Cardiac atrium fibroblast (primary cell): ENCODE results near the gene NANOS2. TPM values are rescaled to one million over a fixed set of nuclear protein-coding genes. Genes with fewer than 3 reads are reported as not detected.

Experiments
- total RNA-seq: library from RNA; depleted of rRNA; stranded (reverse); fragments of >200 nt; gene quantifications from 2 replicates; pipeline ENCODE4 v1.2.3, GENCODE V29; 2015

The NANOS2 gene
- total RNA-seq: not detected in 2 replicates

DNA sequence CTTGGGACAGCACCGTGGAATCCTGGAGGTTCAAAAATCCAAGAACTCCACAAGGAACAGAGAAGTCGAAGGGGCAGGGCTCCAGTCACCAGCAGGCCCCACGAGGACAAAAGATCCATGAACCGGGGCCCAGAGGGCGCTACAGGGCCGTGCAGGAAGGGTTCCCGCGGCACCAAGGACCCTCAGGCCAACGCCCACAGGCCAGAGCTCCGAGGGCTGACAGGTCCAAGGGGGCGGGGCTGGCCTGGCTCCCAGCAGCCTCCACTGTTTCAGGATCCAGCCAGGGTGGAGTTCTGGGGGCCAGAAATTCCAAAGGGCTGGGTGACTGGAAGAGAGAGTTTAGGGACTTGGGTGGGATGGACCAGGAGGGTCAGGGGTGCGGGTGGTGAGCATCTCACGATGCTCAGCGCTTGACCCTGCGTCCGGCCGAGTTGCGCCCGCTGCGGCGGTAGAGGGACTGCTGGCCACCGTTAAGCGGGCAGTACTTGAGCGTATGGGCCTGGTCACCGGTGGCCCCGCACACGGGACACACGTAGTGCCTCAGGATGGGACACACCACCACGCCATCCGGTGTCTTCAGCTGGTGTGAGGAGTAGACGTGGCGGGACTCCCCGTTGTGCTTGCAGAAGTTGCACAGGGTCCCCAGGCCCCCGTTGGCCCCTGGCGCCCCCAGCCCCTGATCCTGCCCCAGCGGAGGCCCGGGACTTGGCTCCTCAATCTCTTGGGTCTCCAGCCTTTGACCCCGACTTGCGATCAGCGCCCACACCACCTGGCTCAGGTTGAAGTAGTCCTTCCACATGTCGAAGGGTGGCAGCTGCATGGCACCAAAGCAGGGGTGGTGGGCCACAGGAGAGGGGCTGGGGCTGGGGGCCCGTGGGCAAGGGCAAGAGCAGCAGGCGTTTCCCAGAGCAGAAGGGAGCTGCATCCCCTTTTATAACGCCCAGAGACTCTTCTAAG lies at the start of gene NANOS2:
NANOS2 (minus strand) TSS at position 905 of the 957 bp plus-strand sequence; CDS start at position 820, 85 bp downstream.

GRCh38 chr19:45901912-45902650 lies 12.5 kb downstream of the NANOS2 start, which contains the start of gene MYPOP:
Gene MYPOP (minus strand): TSS chr19:45902613. CDS start chr19:45901773, 840 bp downstream.

GRCh38 chr19:45885556-45886426 lies 28.8 kb downstream of the NANOS2 start, which contains the start of gene IRF2BP1:
Gene IRF2BP1 (minus strand): TSS chr19:45886141. CDS start chr19:45885774, 367 bp downstream.

DNA sequence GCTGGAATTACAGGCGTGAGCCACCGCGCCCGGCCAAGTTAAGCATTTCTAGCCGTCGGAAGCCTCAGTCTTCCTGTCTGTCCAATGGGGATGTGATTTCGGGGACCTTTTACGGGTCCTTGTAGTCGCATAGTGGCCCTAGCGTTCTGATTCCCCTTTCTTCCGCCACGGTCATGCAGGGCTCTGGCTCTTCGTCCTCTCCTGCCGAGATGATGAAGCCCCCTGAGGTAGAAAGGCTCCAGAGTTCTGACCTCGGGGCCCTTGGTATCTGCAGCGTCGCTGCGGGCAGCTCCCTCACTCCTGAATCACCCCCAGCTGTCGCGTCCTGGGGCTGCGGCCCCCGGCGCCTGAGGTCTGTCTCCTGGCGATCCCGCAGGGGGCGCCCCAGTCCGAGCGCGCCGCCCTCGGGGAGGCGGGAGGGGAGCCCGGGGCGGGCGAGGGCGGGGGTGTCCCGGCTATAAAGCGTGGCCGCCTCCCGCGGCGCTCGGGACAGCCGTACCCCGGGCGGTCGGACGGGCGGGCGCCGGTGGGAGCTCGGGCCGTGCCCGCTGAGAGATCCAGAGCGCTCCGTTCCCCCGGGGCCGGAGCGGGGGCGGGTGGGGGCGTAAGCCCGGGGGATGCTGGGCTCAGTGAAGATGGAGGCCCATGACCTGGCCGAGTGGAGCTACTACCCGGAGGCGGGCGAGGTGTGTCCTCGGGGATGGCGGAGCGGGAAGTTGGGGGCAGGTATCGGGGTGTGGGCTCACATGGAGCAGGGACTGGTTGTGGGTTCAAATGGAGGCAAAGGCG lies 50.5 kb downstream of the NANOS2 start, which contains the start of gene FOXA3:
FOXA3 (plus strand) TSS at position 487 of the 789 bp plus-strand sequence; CDS start at position 618, 131 bp downstream.

Other genes starting within 250 kb of the NANOS2 start
- gene GIPR, start 246.6 kb downstream of the NANOS2 start, total RNA-seq: under 0.01 and 0.49 TPM in 2 replicates
- gene SNRPD2, start 222.8 kb downstream of the NANOS2 start, total RNA-seq: 260 and 275 TPM in 2 replicates
- gene QPCTL, start 222.1 kb downstream of the NANOS2 start, total RNA-seq: 18.2 and 19.3 TPM in 2 replicates
- gene FBXO46, start 183.9 kb downstream of the NANOS2 start, total RNA-seq: 7.1 and 8.1 TPM in 2 replicates
- not detected in 2 replicates for gene MEIOSIN, start 181.3 kb downstream of the NANOS2 start, total RNA-seq
- gene SIX5, start 145.5 kb downstream of the NANOS2 start, total RNA-seq: 19.6 and 20.0 TPM in 2 replicates
- gene DMPK, start 132.3 kb downstream of the NANOS2 start, total RNA-seq: 12.0 and 21.7 TPM in 2 replicates
- gene DMWD, start 121.9 kb downstream of the NANOS2 start, total RNA-seq: 25.1 and 30.5 TPM in 2 replicates
- gene RSPH6A, start 99.5 kb downstream of the NANOS2 start, total RNA-seq: not detected in 2 replicates
- gene SYMPK, start 51.6 kb downstream of the NANOS2 start, total RNA-seq: 30.7 and 33.9 TPM in 2 replicates
- not detected in 2 replicates for gene FOXA3, start 50.5 kb downstream of the NANOS2 start, total RNA-seq
- gene IRF2BP1, start 28.6 kb downstream of the NANOS2 start, total RNA-seq: 24.0 and 28.4 TPM in 2 replicates
- 1.6 and 2.1 TPM in 2 replicates for gene MYPOP, start 12.2 kb downstream of the NANOS2 start, total RNA-seq
- 0.32 and 0.90 TPM in 2 replicates for gene NOVA2, start 59.1 kb upstream of the NANOS2 start, total RNA-seq
- gene CCDC61, start 80.7 kb upstream of the NANOS2 start, total RNA-seq: 6.1 and 6.8 TPM in 2 replicates
- gene PGLYRP1, start 108.3 kb upstream of the NANOS2 start, total RNA-seq: not detected in 2 replicates
- not detected in 2 replicates for gene IGFL4, start 126.2 kb upstream of the NANOS2 start, total RNA-seq
- gene IGFL3, start 209.9 kb upstream of the NANOS2 start, total RNA-seq: not detected in 2 replicates
- gene IGFL2, start 233.5 kb upstream of the NANOS2 start, total RNA-seq: not detected in 2 replicates